GM23338 (cell line): Measurements from ENCODE around the gene B4GALNT4. TPM values are rescaled to one million over a fixed set of nuclear protein-coding genes. Genes with fewer than 3 reads are reported as not detected.

Source experiments
- ATAC-seq: fragments of 200-7000 bp; cut with Tn5 transposase; 3 replicates; pipeline ENCODE4 v1.9.1; 2020
- DNase-seq: peaks from one replicate; pipeline ENCODE4 v3.0.0-alpha.2; 2015; ENCODE audit warnings: low spot score
- H2AFZ ChIP-seq: fragments of 200-600 bp; sonication (generic); 2 replicates; pipeline ENCODE4 v1.8.0; 2016; ENCODE audit warnings: antibody characterized with exemption, mild to moderate bottlenecking, moderate library complexity
- H3F3A ChIP-seq: fragments of 200-600 bp; sonication (generic); replicated peaks from 2 replicates; pipeline ENCODE4 v1.8.0; 2017; ENCODE audit warnings: antibody characterized with exemption, mixed run types, low read depth
- H3K27ac ChIP-seq: fragments of 200-600 bp; sonication (generic); 2 replicates; pipeline ENCODE4 v1.6.1; 2016; ENCODE audit warnings: low read depth
- H3K27me3 ChIP-seq: fragments of 200-600 bp; sonication (generic); 2 replicates; pipeline ENCODE4 v1.8.0; 2016; ENCODE audit warnings: mild to moderate bottlenecking, mixed run types, moderate library complexity; ENCODE audit not compliant: insufficient read depth
- H3K36me3 ChIP-seq: fragments of 200-600 bp; sonication (generic); 2 replicates; pipeline ENCODE4 v1.8.0; 2016; ENCODE audit warnings: mild to moderate bottlenecking; ENCODE audit not compliant: insufficient read depth
- H3K4me1 ChIP-seq: fragments of 200-600 bp; sonication (generic); 2 replicates; pipeline ENCODE4 v1.8.0; 2016; ENCODE audit warnings: mild to moderate bottlenecking, moderate library complexity; ENCODE audit not compliant: insufficient read depth
- H3K4me2 ChIP-seq: fragments of 200-600 bp; sonication (generic); 2 replicates; pipeline ENCODE4 v1.7.1; 2017; ENCODE audit warnings: mixed run types
- H3K4me3 ChIP-seq: fragments of 200-600 bp; sonication (generic); 2 replicates; pipeline ENCODE4 v1.6.1; 2016; ENCODE audit warnings: mixed run types
- H3K79me2 ChIP-seq: fragments of 200-600 bp; sonication (generic); replicated peaks from 2 replicates; pipeline ENCODE4 v1.8.0; 2017; ENCODE audit warnings: mild to moderate bottlenecking; ENCODE audit not compliant: insufficient read depth
- H3K9me2 ChIP-seq: fragments of 200-600 bp; sonication (generic); 2 replicates; pipeline ENCODE4 v1.8.0; 2017; ENCODE audit not compliant: insufficient read depth
- H4K20me1 ChIP-seq: fragments of 200-600 bp; sonication (generic); replicated peaks from 2 replicates; pipeline ENCODE4 v1.8.0; 2017; ENCODE audit warnings: mild to moderate bottlenecking; ENCODE audit not compliant: insufficient read depth
- H3K27ac Mint-ChIP-seq: 2 replicates; pipeline ENCODE4 v1.8.0; 2020; ENCODE audit warnings: inconsistent platforms, mild to moderate bottlenecking, moderate library complexity, mixed read lengths
- H3K27me3 Mint-ChIP-seq: 3 replicates; pipeline ENCODE4 v1.8.0; 2022; ENCODE audit warnings: low read depth, mild to moderate bottlenecking, moderate library complexity, mixed read lengths, inconsistent platforms; ENCODE audit not compliant: insufficient read depth, poor library complexity
- H3K36me3 Mint-ChIP-seq: 3 replicates; pipeline ENCODE4 v1.8.0; 2021; ENCODE audit warnings: low read depth, mild to moderate bottlenecking, inconsistent platforms, moderate library complexity, mixed read lengths
- H3K4me1 Mint-ChIP-seq: 3 replicates; pipeline ENCODE4 v1.8.0; 2020; ENCODE audit warnings: mild to moderate bottlenecking, inconsistent platforms, mixed read lengths
- H3K4me3 Mint-ChIP-seq: 3 replicates; pipeline ENCODE4 v1.8.0; 2021; ENCODE audit warnings: moderate library complexity, mild to moderate bottlenecking, inconsistent platforms, mixed read lengths
- H3K9me3 Mint-ChIP-seq: 3 replicates; pipeline ENCODE4 v1.8.0; 2020; ENCODE audit warnings: moderate library complexity, mild to moderate bottlenecking, inconsistent platforms, mixed read lengths
- CREB1 ChIP-seq: fragments of 250-450 bp; sonication (Bioruptor Pico); IDR thresholded peaks from 2 replicates; pipeline ENCODE4 v1.5.0; 2020; ENCODE audit warnings: low read depth, mild to moderate bottlenecking, moderate library complexity
- EZH2 ChIP-seq: fragments of 200-600 bp; sonication (generic); IDR thresholded peaks from one replicate; pipeline ENCODE4 v1.8.0; 2017; ENCODE audit warnings: antibody characterized with exemption, mild to moderate bottlenecking, low read depth; ENCODE audit not compliant: unreplicated experiment
- EZH2phosphoT487 ChIP-seq: fragments of 200-600 bp; sonication (generic); IDR thresholded peaks from one replicate; pipeline ENCODE4 v1.8.1; 2018; ENCODE audit warnings: antibody characterized with exemption; ENCODE audit not compliant: unreplicated experiment
- JUNB ChIP-seq: IDR thresholded peaks from one replicate; pipeline ENCODE4 v1.6.1; 2016; ENCODE audit warnings: antibody characterized with exemption; ENCODE audit not compliant: unreplicated experiment
- NANOG ChIP-seq: IDR thresholded peaks from 2 replicates; pipeline ENCODE4 v1.6.1; 2016; ENCODE audit warnings: antibody characterized with exemption, borderline replicate concordance
- POLR2AphosphoS5 ChIP-seq: IDR thresholded peaks from 2 replicates; pipeline ENCODE4 v1.6.1; 2016; ENCODE audit warnings: antibody characterized with exemption, low read depth
- REST ChIP-seq: IDR thresholded peaks from one replicate; pipeline ENCODE4 v1.6.1; 2018; ENCODE audit warnings: antibody characterized with exemption; ENCODE audit not compliant: unreplicated experiment
- STAT1 ChIP-seq: IDR thresholded peaks from one replicate; pipeline ENCODE4 v1.6.1; 2016; ENCODE audit warnings: antibody characterized with exemption; ENCODE audit not compliant: unreplicated experiment
- ZNF114 ChIP-seq: fragments of 250-450 bp; sonication (Bioruptor Pico); IDR thresholded peaks from 2 replicates; pipeline ENCODE4 v1.5.0; 2020; ENCODE audit warnings: mild to moderate bottlenecking, moderate library complexity
- ZNF331 ChIP-seq: fragments of 250-450 bp; sonication (Bioruptor Pico); IDR thresholded peaks from 2 replicates; pipeline ENCODE4 v1.5.0; 2020; ENCODE audit warnings: low read depth, mild to moderate bottlenecking, moderate library complexity
- polyA plus RNA-seq: library from polyadenylated mRNA; unstranded; fragments of >200 nt; fragmentation: Nextera tagmentation; extraction: Ambion mirVana; gene quantifications from 2 replicates; pipeline ENCODE4 v1.2.1, GENCODE V29; 2016
- total RNA-seq: library from RNA; depleted of rRNA; stranded (reverse); fragments of >200 nt; shearing (Covaris generic); gene quantifications from 2 replicates; pipeline ENCODE4 v1.2.3, GENCODE V29; 2014
- TF ChIP-seq, protein P1 (sequence below): fragments of 250-450 bp; sonication (Bioruptor Pico); IDR thresholded peaks from 2 replicates; pipeline ENCODE4 v1.5.0; 2020; ENCODE audit warnings: mild to moderate bottlenecking, moderate library complexity
- TF ChIP-seq, protein P2 (sequence below), 2 experiments: fragments of 200-600 bp in 1 of 2; sonication (generic) in 1 of 2; conservative IDR thresholded peaks; 2 replicates each; pipeline versions ENCODE4 v1.5.1 to v1.6.1; 2016 to 2017; ENCODE audit warnings: antibody characterized with exemption in 2 of 2, low read depth in 2 of 2, mild to moderate bottlenecking in 2 of 2, moderate library complexity in 1 of 2
- TF ChIP-seq, protein P3 (sequence below): IDR thresholded peaks from 2 replicates; pipeline ENCODE4 v1.6.1; 2016; ENCODE audit warnings: antibody characterized with exemption

The B4GALNT4 gene
- total and polyA plus RNA-seq, 2 experiments from 2014 or later: 49.9 to 92.6 TPM

- Mint-ChIP-seq H3K27me3 (peaks cover 5% of the 10 kb centered on the region), H3K9me3 (peaks cover 26% of the 10 kb centered on the region), H3K4me3 (no peak overlapping the region; the same call in 2 of the 3 replicates), H3K27ac (no peak overlapping the region), H3K4me1 (no peaks in the 10 kb centered on the region), H3K36me3 (peaks cover 15% of the 10 kb centered on the region)
- no peak for ATAC-seq
- Histone ChIP-seq H3K27ac (no peak overlapping the region), H4K20me1 (no peaks in the 10 kb centered on the region), H3K79me2 (no peaks in the 10 kb centered on the region), H3K4me3 (no peak overlapping the region), H3K4me1 (no peaks in the 10 kb centered on the region), H3F3A (no peaks in the 10 kb centered on the region; the same call in 1 of the 2 replicates), H3K36me3 (no peaks in the 10 kb centered on the region), H2AFZ (no peak overlapping the region), H3K27me3 (no peaks in the 10 kb centered on the region), H3K9me2 (no peaks in the 10 kb centered on the region), H3K4me2 (no peak overlapping the region)
- no peak for DNase-seq
- TF ChIP-seq POLR2AphosphoS5 (no peak), STAT1 (no peak), EZH2phosphoT487 (no peak), NANOG (no peak), ZNF114 (CRISPR knock-in tag) (no peak), CREB1 (no peak), REST (no peak), ZNF331 (no peak), EZH2 (no peak), JUNB (no peak)
- TF ChIP-seq, protein P1, sequence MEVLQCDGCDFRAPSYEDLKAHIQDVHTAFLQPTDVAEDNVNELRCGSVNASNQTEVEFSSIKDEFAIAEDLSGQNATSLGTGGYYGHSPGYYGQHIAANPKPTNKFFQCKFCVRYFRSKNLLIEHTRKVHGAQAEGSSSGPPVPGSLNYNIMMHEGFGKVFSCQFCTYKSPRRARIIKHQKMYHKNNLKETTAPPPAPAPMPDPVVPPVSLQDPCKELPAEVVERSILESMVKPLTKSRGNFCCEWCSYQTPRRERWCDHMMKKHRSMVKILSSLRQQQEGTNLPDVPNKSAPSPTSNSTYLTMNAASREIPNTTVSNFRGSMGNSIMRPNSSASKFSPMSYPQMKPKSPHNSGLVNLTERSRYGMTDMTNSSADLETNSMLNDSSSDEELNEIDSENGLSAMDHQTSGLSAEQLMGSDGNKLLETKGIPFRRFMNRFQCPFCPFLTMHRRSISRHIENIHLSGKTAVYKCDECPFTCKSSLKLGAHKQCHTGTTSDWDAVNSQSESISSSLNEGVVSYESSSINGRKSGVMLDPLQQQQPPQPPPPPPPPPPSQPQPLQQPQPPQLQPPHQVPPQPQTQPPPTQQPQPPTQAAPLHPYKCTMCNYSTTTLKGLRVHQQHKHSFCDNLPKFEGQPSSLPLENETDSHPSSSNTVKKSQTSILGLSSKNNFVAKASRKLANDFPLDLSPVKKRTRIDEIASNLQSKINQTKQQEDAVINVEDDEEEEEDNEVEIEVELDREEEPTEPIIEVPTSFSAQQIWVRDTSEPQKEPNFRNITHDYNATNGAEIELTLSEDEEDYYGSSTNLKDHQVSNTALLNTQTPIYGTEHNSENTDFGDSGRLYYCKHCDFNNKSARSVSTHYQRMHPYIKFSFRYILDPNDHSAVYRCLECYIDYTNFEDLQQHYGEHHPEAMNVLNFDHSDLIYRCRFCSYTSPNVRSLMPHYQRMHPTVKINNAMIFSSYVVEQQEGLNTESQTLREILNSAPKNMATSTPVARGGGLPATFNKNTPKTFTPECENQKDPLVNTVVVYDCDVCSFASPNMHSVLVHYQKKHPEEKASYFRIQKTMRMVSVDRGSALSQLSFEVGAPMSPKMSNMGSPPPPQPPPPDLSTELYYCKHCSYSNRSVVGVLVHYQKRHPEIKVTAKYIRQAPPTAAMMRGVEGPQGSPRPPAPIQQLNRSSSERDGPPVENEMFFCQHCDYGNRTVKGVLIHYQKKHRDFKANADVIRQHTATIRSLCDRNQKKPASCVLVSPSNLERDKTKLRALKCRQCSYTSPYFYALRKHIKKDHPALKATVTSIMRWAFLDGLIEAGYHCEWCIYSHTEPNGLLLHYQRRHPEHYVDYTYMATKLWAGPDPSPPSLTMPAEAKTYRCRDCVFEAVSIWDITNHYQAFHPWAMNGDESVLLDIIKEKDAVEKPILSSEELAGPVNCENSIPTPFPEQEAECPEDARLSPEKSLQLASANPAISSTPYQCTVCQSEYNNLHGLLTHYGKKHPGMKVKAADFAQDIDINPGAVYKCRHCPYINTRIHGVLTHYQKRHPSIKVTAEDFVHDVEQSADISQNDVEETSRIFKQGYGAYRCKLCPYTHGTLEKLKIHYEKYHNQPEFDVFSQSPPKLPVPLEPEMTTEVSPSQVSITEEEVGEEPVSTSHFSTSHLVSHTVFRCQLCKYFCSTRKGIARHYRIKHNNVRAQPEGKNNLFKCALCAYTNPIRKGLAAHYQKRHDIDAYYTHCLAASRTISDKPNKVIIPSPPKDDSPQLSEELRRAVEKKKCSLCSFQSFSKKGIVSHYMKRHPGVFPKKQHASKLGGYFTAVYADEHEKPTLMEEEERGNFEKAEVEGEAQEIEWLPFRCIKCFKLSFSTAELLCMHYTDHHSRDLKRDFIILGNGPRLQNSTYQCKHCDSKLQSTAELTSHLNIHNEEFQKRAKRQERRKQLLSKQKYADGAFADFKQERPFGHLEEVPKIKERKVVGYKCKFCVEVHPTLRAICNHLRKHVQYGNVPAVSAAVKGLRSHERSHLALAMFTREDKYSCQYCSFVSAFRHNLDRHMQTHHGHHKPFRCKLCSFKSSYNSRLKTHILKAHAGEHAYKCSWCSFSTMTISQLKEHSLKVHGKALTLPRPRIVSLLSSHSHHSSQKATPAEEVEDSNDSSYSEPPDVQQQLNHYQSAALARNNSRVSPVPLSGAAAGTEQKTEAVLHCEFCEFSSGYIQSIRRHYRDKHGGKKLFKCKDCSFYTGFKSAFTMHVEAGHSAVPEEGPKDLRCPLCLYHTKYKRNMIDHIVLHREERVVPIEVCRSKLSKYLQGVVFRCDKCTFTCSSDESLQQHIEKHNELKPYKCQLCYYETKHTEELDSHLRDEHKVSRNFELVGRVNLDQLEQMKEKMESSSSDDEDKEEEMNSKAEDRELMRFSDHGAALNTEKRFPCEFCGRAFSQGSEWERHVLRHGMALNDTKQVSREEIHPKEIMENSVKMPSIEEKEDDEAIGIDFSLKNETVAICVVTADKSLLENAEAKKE (CRISPR knock-in tag): no peak
- TF ChIP-seq, protein P2, sequence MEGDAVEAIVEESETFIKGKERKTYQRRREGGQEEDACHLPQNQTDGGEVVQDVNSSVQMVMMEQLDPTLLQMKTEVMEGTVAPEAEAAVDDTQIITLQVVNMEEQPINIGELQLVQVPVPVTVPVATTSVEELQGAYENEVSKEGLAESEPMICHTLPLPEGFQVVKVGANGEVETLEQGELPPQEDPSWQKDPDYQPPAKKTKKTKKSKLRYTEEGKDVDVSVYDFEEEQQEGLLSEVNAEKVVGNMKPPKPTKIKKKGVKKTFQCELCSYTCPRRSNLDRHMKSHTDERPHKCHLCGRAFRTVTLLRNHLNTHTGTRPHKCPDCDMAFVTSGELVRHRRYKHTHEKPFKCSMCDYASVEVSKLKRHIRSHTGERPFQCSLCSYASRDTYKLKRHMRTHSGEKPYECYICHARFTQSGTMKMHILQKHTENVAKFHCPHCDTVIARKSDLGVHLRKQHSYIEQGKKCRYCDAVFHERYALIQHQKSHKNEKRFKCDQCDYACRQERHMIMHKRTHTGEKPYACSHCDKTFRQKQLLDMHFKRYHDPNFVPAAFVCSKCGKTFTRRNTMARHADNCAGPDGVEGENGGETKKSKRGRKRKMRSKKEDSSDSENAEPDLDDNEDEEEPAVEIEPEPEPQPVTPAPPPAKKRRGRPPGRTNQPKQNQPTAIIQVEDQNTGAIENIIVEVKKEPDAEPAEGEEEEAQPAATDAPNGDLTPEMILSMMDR (conservative IDR thresholded peaks at IDR 0.05; ENCODE audit: low read depth in 2 of 2): no peak
- TF ChIP-seq, protein P3, sequence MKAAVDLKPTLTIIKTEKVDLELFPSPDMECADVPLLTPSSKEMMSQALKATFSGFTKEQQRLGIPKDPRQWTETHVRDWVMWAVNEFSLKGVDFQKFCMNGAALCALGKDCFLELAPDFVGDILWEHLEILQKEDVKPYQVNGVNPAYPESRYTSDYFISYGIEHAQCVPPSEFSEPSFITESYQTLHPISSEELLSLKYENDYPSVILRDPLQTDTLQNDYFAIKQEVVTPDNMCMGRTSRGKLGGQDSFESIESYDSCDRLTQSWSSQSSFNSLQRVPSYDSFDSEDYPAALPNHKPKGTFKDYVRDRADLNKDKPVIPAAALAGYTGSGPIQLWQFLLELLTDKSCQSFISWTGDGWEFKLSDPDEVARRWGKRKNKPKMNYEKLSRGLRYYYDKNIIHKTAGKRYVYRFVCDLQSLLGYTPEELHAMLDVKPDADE: no peak
Measured at GRCh38 chr11:387193-387793, 18.0 kb downstream of the B4GALNT4 start.
